HEK293 (cell line): ENCODE data around the gene DNAH9.

Experiments used
- CTCF ChIP-seq: fragments of 450-650 bp; formaldehyde crosslinking; IDR thresholded peaks from 2 replicates; pipeline ENCODE4 v1.5.1; 2016; ENCODE audit warnings: missing biosample characterization, missing genetic modification characterization
- KLF16 ChIP-seq: fragments of 450-650 bp; formaldehyde crosslinking; IDR thresholded peaks from 2 replicates; pipeline ENCODE4 v1.5.1; 2017; ENCODE audit warnings: missing biosample characterization, missing genetic modification characterization
- SCRT2 ChIP-seq: fragments of 450-650 bp; formaldehyde crosslinking; IDR thresholded peaks from 2 replicates; pipeline ENCODE4 v1.5.1; 2016; ENCODE audit warnings: missing biosample characterization, missing genetic modification characterization
- ZBTB10 ChIP-seq: fragments of 450-650 bp; formaldehyde crosslinking; IDR thresholded peaks from 2 replicates; pipeline ENCODE4 v1.5.1; 2016; ENCODE audit warnings: missing biosample characterization, missing genetic modification characterization
- ZNF10 ChIP-seq: fragments of 450-650 bp; formaldehyde crosslinking; IDR thresholded peaks from 2 replicates; pipeline ENCODE4 v1.5.1; 2017; ENCODE audit warnings: missing biosample characterization, missing genetic modification characterization
- ZNF18 ChIP-seq: fragments of 450-650 bp; formaldehyde crosslinking; IDR thresholded peaks from 2 replicates; pipeline ENCODE4 v1.5.1; 2016; ENCODE audit warnings: missing biosample characterization, missing genetic modification characterization
- ZNF341 ChIP-seq: fragments of 450-650 bp; formaldehyde crosslinking; IDR thresholded peaks from 2 replicates; pipeline ENCODE4; 2016; ENCODE audit warnings: low read depth, missing biosample characterization, missing genetic modification characterization
- ZNF350 ChIP-seq: fragments of 450-650 bp; formaldehyde crosslinking; IDR thresholded peaks from 2 replicates; pipeline ENCODE4 v1.5.0; 2017; ENCODE audit warnings: missing biosample characterization, mild to moderate bottlenecking, missing genetic modification characterization
- ZNF677 ChIP-seq: fragments of 450-650 bp; IDR thresholded peaks from 2 replicates; pipeline ENCODE4 v1.5.0; 2018; ENCODE audit warnings: missing biosample characterization, mild to moderate bottlenecking, missing genetic modification characterization, moderate library complexity
- ZSCAN5A ChIP-seq: fragments of 450-650 bp; formaldehyde crosslinking; IDR thresholded peaks from 2 replicates; pipeline ENCODE4 v1.5.1; 2016; ENCODE audit warnings: missing biosample characterization, missing genetic modification characterization

- TF ChIP-seq CTCF (tag by site-specific recombination): no peak
- no peak for TF ChIP-seq ZNF10 (tag by site-specific recombination)
- TF ChIP-seq ZNF18: no peak
- no peak for TF ChIP-seq ZNF677 (tag by site-specific recombination)
- TF ChIP-seq KLF16: no peak
- no peak for TF ChIP-seq ZBTB10 (tag by site-specific recombination)
- no peak for TF ChIP-seq SCRT2 (tag by site-specific recombination)
- no peak for TF ChIP-seq ZSCAN5A (tag by site-specific recombination)
- TF ChIP-seq ZNF341 (tag by site-specific recombination): no peak
- no peak for TF ChIP-seq ZNF350 (tag by site-specific recombination)
Measured at GRCh38 chr17:11757815-11758214, 159.5 kb downstream of the DNAH9 start.
